Dendritic cell treated with granulocyte-macrophage colony-stimulating factor and Interleukin-4, amounts not matched to agents 40 ng/mL and 50 ng/mL, for 4 days (primary cell): Measurements from ENCODE around the gene IP6K3.

Experiments used
- H3K27ac Mint-ChIP-seq: one replicate; pipeline ENCODE4 v1.8.0; 2022; ENCODE audit warnings: mild to moderate bottlenecking, mixed read lengths
- H3K27me3 Mint-ChIP-seq: one replicate; pipeline ENCODE4 v1.8.0; 2022; ENCODE audit warnings: mild to moderate bottlenecking, mixed read lengths
- H3K36me3 Mint-ChIP-seq: one replicate; pipeline ENCODE4 v1.8.0; 2022; ENCODE audit warnings: low read depth, mixed read lengths
- H3K4me1 Mint-ChIP-seq: one replicate; pipeline ENCODE4 v1.8.0; 2022; ENCODE audit warnings: low read depth, mixed read lengths
- H3K4me3 Mint-ChIP-seq: one replicate; pipeline ENCODE4 v1.8.0; 2022; ENCODE audit warnings: mild to moderate bottlenecking, moderate library complexity, mixed read lengths
- H3K9me3 Mint-ChIP-seq: one replicate; pipeline ENCODE4 v1.8.0; 2022; ENCODE audit warnings: mixed read lengths
- intact Hi-C: fragments of 100-400 bp; cut with micrococcal nuclease; formaldehyde crosslinking; loops from one replicate; pipeline ENCODE4 v1.15.0; 2022

IP6K3 gene

DNA sequence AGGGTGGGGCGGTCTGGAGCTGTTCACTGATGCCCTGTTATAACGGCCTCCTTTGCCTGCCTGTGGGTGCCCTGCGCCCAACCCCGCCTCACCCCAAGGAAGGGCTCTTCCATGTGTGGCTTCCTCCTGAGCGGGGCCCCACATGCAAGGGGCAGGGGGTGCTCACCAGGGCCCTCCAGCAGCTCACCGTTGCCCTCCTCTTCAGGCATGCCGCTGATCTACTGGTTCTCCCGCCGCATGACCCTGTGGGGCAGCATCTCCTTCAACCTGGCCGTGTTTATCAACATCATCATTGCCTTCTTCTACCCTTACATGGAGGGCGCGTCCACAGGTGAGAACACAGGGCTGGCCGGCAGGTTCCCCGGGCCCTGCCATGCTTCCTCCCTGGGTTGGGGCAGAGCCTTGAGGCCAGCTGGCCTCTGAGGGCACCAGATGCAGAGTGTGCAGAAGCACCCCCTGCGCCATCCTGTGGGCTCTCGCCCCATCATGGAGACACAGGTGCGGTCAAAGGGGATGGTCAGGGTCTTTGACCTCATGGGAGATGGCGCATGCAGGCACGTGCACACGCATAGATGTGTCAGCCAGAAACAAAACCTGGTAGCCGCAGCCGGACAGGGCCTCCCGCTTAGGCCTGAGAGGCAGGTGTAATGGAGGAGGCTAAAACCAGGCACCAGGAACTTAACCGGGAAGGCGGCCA lies 58.1 kb downstream of the IP6K3 start:
- H3K27me3 Mint-ChIP-seq, result no peaks in the 10 kb centered on the region
- no peaks in the 10 kb centered on the region for H3K9me3 Mint-ChIP-seq
- H3K36me3 Mint-ChIP-seq, result peaks cover 20% of the 10 kb centered on the region
- peaks cover 13% of the 10 kb centered on the region for H3K4me1 Mint-ChIP-seq
- H3K4me3 Mint-ChIP-seq, result no peak overlapping the region
- intact Hi-C loops, result no loop called here
- no peak overlapping the region for H3K27ac Mint-ChIP-seq

DNA sequence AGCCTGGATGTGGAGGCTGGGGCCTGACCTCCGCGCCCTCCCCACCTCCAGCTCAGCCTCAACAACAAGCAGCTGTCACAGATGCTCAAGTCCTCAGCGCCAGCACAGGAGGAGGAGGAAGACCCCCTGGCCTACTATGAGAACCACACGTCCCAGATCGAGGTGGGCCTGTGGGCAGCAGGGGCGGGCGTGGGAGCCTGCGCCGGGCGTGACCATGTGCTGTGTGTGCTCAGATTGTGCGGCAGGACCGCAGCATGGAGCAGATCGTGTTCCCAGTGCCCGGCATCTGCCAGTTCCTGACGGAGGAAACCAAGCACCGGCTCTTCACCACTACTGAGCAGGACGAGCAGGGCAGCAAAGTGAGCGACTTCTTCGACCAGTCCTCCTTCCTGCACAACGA lies 58.7 kb downstream of the IP6K3 start:
- Mint-ChIP-seq H3K4me1 (peaks cover 15% of the 10 kb centered on the region), H3K27me3 (no peaks in the 10 kb centered on the region), H3K9me3 (no peaks in the 10 kb centered on the region), H3K36me3 (peaks cover 20% of the 10 kb centered on the region), H3K27ac (no peak overlapping the region), H3K4me3 (no peak overlapping the region)
- intact Hi-C loops, result no loop called here

DNA sequence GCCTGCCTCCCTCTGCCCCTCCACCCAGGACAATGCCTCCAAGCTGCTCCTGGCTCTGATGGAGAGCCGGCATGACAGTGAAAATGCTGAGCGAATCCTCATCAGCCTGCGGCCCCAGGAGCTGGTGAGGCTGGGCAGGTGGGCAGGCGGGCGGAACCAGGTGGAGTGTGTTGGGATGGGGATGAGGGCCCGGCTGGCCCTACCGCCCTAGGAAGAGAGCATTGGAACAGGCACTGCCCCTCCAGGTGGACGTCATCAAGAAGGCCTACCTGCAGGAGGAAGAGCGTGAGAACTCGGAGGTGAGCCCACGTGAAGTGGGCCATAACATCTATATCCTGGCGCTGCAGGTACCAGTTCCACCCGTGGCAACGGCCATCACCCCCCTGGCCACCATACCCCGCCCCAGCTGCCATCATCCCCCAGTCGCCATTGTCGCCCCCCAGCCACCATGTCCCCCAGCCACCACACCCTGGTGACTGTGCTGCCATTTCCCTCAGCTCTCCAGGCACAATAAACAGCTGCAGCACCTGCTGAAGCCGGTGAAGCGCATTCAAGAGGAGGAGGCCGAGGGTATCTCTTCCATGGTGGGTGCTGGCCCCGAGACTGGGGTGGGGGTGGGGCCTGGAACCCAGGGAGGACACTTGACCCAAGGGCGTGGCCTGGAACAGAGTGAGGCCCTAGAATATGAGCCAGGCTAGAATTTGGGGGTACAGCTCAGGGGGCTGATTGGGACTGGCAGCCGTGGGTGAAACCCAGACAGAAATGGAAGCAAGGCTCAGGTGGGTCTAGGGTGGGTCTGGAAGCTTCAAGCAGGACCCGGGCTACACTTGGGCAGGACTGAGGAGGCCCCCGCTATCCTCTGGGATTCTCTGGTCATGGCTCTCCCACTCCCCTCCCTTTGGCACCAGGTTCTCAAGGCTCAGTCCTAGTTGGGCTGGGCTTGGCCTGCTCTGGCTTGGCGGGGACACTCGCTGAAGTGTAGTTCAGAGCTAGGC lies 59.4 kb downstream of the IP6K3 start:
- H3K27me3 Mint-ChIP-seq, result no peaks in the 10 kb centered on the region
- no peak overlapping the region for H3K27ac Mint-ChIP-seq
- intact Hi-C loops, result no loop called here
- H3K4me1 Mint-ChIP-seq, result peaks cover 7% of the 10 kb centered on the region
- H3K4me3 Mint-ChIP-seq, result no peak overlapping the region
- no peaks in the 10 kb centered on the region for H3K9me3 Mint-ChIP-seq
- H3K36me3 Mint-ChIP-seq, result peaks cover 14% of the 10 kb centered on the region

DNA sequence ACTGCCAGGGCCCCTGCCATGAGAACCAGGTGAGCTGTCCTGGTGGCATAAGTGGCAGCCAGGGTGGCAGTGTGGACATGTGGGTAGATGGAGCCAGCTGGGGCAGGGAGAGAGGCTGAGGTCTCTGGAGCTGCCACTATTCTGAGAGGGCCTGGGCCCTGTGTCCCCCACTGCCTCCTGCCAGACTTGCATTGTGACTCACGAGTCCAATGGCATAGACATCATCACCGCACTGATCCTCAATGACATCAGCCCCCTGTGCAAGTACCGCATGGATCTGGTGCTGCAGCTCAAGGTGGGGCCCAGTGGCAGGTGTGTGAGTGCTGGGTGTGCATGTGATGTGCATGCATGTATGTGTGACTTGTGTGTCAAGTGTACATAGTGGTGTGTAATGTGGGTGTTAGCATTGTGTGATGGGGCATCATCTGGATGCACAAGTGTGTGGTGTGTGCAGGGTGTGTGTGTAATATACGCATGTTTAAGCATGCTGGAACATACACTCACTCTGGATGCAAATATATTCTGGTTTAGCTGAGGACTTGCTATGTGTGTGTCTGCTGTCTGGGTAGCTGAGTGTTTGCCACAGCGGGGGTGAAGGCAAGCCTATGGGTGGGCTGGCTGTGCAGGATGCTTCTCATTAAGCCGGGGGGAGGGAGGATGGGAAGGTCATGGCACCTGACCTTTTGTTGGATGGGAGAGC lies 60.3 kb downstream of the IP6K3 start:
- Mint-ChIP-seq H3K27me3 (no peaks in the 10 kb centered on the region), H3K36me3 (peaks cover 9% of the 10 kb centered on the region), H3K9me3 (no peaks in the 10 kb centered on the region), H3K4me1 (peaks cover 7% of the 10 kb centered on the region), H3K4me3 (no peak overlapping the region), H3K27ac (no peak overlapping the region)
- intact Hi-C loops, result no loop called here

DNA sequence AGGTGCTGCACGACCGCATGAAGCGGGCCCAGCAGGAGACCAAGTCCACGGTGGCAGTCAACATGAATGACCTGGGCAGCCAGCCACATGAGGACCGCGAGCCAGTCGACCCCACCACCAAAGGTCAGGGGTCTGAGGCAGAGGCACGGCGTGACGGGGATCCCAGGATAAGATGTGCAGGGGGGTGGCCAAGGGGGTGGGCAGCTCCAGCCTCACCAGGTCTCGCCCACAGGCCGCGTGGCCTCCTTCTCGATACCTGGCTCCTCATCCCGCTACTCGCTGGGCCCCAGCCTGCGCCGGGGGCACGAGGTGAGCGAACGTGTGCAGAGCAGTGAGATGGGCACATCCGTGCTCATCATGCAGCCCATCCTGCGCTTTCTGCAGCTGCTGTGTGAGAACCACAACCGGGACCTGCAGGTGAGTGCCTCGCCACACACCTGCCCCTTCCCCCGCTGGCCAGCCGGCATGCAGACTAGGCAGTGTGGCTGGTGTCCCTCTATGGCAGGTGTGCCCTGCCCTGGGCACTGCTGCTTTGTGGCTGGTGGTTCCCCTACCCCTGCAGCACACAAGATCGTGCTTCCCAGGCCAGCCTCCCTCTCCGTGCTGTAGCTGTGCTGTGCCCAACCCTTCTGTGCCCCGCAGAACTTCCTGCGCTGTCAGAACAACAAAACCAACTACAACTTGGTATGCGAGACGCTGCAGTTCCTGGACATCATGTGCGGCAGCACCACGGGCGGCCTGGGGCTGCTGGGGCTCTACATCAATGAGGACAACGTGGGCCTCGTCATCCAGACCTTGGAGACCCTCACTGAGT lies 61.1 kb downstream of the IP6K3 start:
- H3K36me3 Mint-ChIP-seq, result peaks cover 1% of the 10 kb centered on the region
- H3K4me1 Mint-ChIP-seq, result peaks cover 7% of the 10 kb centered on the region
- H3K27me3 Mint-ChIP-seq, result no peaks in the 10 kb centered on the region
- no peak overlapping the region for H3K4me3 Mint-ChIP-seq
- no peak overlapping the region for H3K27ac Mint-ChIP-seq
- no peaks in the 10 kb centered on the region for H3K9me3 Mint-ChIP-seq
- intact Hi-C loops, result no loop called here

DNA sequence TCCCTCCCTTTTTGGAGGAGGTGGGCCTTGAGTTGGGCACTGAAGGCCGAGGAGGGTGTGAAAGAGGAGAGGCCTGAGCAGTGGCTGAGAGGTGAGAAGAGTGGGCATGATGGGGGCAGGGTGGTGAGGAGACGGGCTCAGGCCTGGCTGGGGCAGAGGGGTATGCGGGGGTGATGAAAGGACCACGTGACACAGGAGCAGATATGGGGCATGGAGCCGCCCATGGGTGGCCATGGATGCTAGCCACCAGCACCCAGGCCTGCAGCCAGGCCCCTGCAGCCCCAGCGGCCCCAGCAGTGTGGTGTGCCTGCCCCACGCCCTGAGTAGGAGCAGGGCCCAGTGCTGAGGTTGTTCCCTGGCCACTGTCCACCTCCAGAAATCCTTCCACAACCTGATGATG lies 61.7 kb downstream of the IP6K3 start:
- H3K4me3 Mint-ChIP-seq, result no peak overlapping the region
- H3K36me3 Mint-ChIP-seq, result no peaks in the 10 kb centered on the region
- H3K27me3 Mint-ChIP-seq, result no peaks in the 10 kb centered on the region
- H3K9me3 Mint-ChIP-seq, result no peaks in the 10 kb centered on the region
- H3K27ac Mint-ChIP-seq, result no peak overlapping the region
- intact Hi-C loops, result no loop called here
- peaks cover 7% of the 10 kb centered on the region for H3K4me1 Mint-ChIP-seq

DNA sequence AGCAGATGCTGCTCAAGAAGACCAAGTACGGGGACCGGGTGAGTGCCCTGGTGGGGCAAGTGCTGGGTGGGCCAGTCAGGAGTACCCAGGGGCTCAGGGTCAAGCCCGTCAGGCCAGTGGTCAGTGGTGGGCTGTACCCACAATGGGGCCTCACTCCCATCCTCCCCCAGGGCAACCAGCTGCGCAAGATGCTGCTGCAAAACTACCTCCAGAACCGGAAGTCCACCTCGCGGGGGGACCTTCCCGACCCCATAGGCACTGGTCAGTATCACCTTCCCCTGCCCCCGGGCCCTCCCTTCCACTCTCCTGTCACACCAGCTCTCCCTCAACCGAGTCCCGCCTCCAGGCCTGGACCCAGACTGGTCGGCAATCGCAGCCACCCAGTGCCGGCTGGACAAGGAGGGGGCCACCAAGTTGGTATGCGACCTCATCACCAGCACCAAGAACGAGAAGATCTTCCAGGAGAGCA lies 62.2 kb downstream of the IP6K3 start:
- Mint-ChIP-seq H3K27me3 (no peaks in the 10 kb centered on the region), H3K36me3 (no peaks in the 10 kb centered on the region), H3K4me1 (peaks cover 7% of the 10 kb centered on the region), H3K9me3 (no peaks in the 10 kb centered on the region), H3K4me3 (no peak overlapping the region), H3K27ac (no peak overlapping the region)
- intact Hi-C loops, result no loop called here

DNA sequence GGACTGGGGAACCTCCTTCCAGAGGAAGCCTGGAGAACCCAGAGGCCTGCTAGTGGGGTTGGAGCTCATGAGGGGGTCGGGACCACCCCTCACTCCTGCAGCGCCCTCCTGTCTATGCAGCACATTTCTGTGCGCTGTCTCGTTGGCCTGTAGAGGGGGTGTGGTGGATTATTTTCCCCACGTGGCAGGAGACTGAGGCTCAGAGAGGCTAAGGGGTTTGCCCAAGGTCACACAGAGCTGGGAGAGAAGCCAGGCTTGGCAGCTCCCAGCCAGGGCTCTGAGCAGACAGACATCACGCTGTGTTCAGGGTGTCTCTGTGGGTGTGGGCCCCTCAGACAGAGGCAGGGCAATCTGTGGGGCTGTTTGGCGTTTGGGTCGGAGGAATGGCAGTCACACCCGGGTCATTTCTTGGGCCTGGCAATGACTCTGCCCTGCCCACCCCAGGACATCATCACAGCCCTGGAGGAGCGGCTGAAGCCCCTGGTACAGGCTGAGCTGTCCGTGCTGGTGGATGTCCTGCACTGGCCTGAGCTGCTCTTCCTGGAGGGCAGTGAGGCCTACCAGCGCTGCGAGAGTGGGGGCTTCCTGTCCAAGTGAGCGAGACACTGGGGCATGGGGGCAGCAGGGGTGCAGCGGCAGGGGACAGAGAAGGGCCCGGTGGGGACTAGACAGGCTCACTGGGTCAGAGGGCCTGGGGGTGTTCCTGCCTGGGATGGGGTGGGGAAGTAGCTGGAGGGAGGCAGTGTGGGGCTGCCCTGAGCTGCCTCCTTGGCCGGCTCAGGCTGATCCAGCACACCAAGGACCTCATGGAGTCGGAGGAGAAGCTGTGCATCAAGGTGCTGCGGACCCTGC lies 62.9 kb downstream of the IP6K3 start:
- no peaks in the 10 kb centered on the region for H3K27me3 Mint-ChIP-seq
- no peak overlapping the region for H3K4me3 Mint-ChIP-seq
- intact Hi-C loops, result no loop called here
- H3K9me3 Mint-ChIP-seq, result no peaks in the 10 kb centered on the region
- peaks cover 7% of the 10 kb centered on the region for H3K4me1 Mint-ChIP-seq
- no peaks in the 10 kb centered on the region for H3K36me3 Mint-ChIP-seq
- no peak overlapping the region for H3K27ac Mint-ChIP-seq

DNA sequence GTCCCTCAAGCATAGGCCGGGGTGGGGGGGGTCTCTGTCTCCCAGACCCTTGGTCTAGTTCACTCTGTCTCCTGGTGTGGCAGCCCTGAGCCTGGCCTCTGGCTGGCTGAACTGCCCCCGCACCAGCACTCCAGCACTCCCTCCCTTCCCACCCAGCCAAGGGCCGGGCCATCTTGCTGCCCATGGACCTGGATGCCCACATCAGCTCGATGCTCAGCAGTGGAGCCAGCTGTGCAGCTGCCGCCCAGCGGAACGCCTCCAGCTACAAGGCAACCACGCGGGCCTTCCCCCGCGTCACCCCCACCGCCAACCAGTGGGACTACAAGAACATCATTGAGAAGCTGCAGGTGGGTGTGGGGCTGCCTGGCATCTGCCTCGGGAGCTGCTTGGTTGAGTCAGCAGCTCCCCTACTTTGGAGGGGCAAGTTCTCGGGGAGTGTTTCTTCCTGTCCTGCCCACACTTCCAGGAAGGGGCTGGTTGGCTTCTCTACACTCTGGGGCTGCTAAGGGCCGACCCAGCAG lies 63.6 kb downstream of the IP6K3 start:
- Mint-ChIP-seq H3K27ac (no peak overlapping the region), H3K27me3 (no peaks in the 10 kb centered on the region), H3K9me3 (no peaks in the 10 kb centered on the region), H3K4me1 (peaks cover 7% of the 10 kb centered on the region), H3K4me3 (no peak overlapping the region), H3K36me3 (no peaks in the 10 kb centered on the region)
- intact Hi-C loops, result no loop called here

DNA sequence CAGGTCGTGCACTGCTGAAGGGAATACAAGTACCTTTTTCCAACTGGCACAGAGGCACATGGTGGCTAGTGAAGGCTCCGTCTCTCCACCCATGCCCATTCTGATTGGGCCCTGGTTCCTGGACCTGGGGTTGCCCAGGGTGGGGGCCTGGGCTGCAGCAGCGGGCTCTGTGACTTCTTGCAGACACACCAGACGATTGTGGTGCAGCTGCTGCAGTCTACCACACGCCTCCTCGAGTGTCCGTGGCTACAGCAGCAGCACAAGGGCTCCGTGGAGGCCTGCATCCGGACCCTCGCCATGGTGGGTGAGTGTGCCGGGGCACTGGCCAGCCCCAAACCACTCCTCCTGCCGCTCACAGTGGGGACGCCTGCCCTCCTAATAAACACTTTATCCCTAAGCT lies 64.4 kb downstream of the IP6K3 start:
- Mint-ChIP-seq H3K27me3 (no peaks in the 10 kb centered on the region), H3K4me3 (no peak overlapping the region), H3K9me3 (no peaks in the 10 kb centered on the region), H3K4me1 (peaks cover 7% of the 10 kb centered on the region), H3K27ac (no peak overlapping the region), H3K36me3 (no peaks in the 10 kb centered on the region)
- intact Hi-C loops, result no loop called here

DNA sequence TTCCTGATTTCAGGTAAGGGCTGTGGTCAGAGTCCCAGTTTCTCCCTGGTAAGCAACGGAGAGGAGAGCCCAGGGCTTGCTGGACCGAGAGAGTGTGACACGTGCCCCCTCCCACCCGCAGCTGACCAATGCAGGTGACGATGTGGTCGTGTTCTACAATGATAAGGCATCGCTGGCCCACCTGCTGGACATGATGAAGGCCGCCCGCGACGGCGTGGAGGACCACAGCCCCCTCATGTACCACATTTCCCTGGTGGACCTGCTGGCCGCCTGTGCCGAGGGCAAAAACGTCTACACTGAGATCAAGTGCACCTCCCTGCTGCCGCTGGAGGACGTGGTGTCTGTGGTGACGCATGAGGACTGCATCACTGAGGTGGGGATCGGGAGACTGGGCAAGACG lies 66.9 kb downstream of the IP6K3 start:
- H3K36me3 Mint-ChIP-seq, result no peaks in the 10 kb centered on the region
- H3K27ac Mint-ChIP-seq, result no peak overlapping the region
- intact Hi-C loops, result no loop called here
- H3K9me3 Mint-ChIP-seq, result no peaks in the 10 kb centered on the region
- no peaks in the 10 kb centered on the region for H3K27me3 Mint-ChIP-seq
- H3K4me1 Mint-ChIP-seq, result peaks cover 7% of the 10 kb centered on the region
- no peak overlapping the region for H3K4me3 Mint-ChIP-seq

DNA sequence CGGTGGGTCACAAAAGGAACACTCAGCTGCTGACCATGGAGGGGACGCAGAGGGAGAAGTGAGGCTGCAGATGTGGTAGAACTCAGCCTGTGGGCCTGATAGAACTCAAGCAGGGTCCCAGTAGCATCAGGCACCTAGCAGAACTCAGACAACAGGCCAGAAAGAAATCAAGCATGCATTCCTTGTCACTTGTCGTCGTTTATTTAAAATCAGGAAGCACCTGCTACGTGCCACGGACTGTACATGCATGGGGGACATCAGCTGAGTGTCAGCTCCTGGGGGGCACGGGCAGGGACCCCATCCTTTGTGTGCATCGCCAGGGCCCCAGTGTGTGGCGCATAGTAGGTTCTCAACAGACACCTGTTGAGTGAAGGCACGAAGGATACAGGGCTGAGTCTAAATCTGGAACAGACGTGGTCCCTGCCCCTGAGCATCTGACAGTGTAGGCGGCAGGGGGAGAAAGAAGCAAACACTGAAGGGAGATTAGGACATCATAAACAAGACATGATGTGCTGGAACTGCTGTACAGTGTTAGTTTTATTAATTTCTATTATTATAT lies 67.7 kb downstream of the IP6K3 start:
- intact Hi-C loops, result no loop called here
- no peaks in the 10 kb centered on the region for H3K36me3 Mint-ChIP-seq
- no peak overlapping the region for H3K27ac Mint-ChIP-seq
- H3K27me3 Mint-ChIP-seq, result no peaks in the 10 kb centered on the region
- H3K9me3 Mint-ChIP-seq, result no peaks in the 10 kb centered on the region
- peaks cover 7% of the 10 kb centered on the region for H3K4me1 Mint-ChIP-seq
- no peak overlapping the region for H3K4me3 Mint-ChIP-seq
